Endothelial cell (in vitro differentiated cells): ENCODE measurements around the gene SNAPC3. TPM values are rescaled to one million over a fixed set of nuclear protein-coding genes. Genes with fewer than 3 reads are reported as not detected.

Source experiments
- DNase-seq: peaks from one replicate; pipeline ENCODE4 v3.0.0; 2021; ENCODE audit warnings: low spot score
- H3K27ac Mint-ChIP-seq: one replicate; pipeline ENCODE4 v1.8.0; 2021; ENCODE audit warnings: mixed read lengths, inconsistent platforms; ENCODE audit not compliant: unreplicated experiment
- H3K27me3 Mint-ChIP-seq: one replicate; pipeline ENCODE4 v1.8.0; 2021; ENCODE audit warnings: mild to moderate bottlenecking, moderate library complexity, mixed read lengths, inconsistent platforms; ENCODE audit not compliant: unreplicated experiment
- H3K36me3 Mint-ChIP-seq: one replicate; pipeline ENCODE4 v1.8.0; 2021; ENCODE audit warnings: mild to moderate bottlenecking, low read depth, mixed read lengths, inconsistent platforms; ENCODE audit not compliant: unreplicated experiment
- H3K4me1 Mint-ChIP-seq: one replicate; pipeline ENCODE4 v1.8.0; 2021; ENCODE audit warnings: mild to moderate bottlenecking, mixed read lengths, inconsistent platforms; ENCODE audit not compliant: unreplicated experiment
- H3K4me3 Mint-ChIP-seq: one replicate; pipeline ENCODE4 v1.8.0; 2021; ENCODE audit warnings: mild to moderate bottlenecking, mixed read lengths, inconsistent platforms; ENCODE audit not compliant: unreplicated experiment
- H3K9me3 Mint-ChIP-seq: one replicate; pipeline ENCODE4 v1.8.0; 2021; ENCODE audit warnings: mixed read lengths, inconsistent platforms; ENCODE audit not compliant: unreplicated experiment
- total RNA-seq: library from RNA; stranded (reverse); fragmentation: NEBNext Ultra II Directional; extraction: Animal tissue kit (Norgen Biotek cat#: 25700); gene quantifications from one replicate; pipeline ENCODE4 v1.2.1, GENCODE V29; 2021; ENCODE audit not compliant: unreplicated experiment
- TF ChIP-seq, protein P1 (sequence below): fragments of 200-600 bp; sonication (generic); IDR thresholded peaks from one replicate; pipeline ENCODE4 v1.5.0; 2021; ENCODE audit warnings: antibody characterized with exemption; ENCODE audit not compliant: unreplicated experiment

The SNAPC3 gene
- total RNA-seq, 1 donor from 2014 or later = 31.8 TPM

DNA sequence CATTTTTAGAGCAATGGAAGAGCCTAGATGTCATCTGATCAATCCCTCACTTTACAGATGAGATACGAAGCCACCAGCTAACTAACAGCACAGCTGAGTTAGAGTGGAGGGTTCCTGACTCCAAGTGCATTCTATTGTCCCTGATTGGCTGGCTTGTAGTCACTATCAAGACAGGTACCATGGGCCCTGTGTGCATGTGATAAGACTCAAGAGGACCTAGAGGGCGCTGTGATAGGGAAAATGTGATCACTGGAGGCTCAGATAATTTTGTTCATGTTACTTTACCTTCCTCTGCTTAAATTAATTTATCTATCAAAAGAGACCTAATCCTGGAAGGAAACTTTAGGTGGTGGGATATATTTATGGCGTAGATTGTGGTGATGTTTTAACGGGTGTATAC, 19.5 kb upstream of the SNAPC3 start:
- H3K36me3 Mint-ChIP-seq = peaks cover 10% of the 10 kb centered on the region
- H3K27me3 Mint-ChIP-seq = no peaks in the 10 kb centered on the region
- TF ChIP-seq, protein P1, sequence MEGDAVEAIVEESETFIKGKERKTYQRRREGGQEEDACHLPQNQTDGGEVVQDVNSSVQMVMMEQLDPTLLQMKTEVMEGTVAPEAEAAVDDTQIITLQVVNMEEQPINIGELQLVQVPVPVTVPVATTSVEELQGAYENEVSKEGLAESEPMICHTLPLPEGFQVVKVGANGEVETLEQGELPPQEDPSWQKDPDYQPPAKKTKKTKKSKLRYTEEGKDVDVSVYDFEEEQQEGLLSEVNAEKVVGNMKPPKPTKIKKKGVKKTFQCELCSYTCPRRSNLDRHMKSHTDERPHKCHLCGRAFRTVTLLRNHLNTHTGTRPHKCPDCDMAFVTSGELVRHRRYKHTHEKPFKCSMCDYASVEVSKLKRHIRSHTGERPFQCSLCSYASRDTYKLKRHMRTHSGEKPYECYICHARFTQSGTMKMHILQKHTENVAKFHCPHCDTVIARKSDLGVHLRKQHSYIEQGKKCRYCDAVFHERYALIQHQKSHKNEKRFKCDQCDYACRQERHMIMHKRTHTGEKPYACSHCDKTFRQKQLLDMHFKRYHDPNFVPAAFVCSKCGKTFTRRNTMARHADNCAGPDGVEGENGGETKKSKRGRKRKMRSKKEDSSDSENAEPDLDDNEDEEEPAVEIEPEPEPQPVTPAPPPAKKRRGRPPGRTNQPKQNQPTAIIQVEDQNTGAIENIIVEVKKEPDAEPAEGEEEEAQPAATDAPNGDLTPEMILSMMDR = no peak
- H3K27ac Mint-ChIP-seq = no peak overlapping the region
- H3K4me3 Mint-ChIP-seq = no peak overlapping the region
- H3K4me1 Mint-ChIP-seq = no peaks in the 10 kb centered on the region
- no peak for DNase-seq
- peaks cover 9% of the 10 kb centered on the region for H3K9me3 Mint-ChIP-seq

DNA sequence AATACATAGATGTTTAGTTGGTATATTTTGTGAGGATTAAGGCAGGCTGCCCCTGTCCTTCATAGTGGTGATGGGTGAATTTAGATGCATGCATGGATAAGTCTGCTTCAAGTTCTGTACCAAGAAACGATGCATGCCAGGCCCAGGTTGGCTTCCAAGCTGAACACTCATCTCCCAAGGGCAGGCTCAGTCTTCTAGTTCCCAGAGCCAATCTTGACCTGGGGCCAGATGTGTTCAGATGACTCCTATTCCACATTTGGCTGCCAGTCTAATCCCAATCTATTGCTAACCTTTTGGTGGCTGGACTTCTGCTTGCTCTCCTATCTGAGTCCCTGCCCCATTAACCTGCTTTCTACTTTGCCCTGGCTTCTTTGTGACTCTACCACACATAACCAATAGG, 18.5 kb upstream of the SNAPC3 start:
- Mint-ChIP-seq H3K27ac (no peak overlapping the region), H3K4me3 (no peak overlapping the region), H3K27me3 (no peaks in the 10 kb centered on the region), H3K36me3 (peaks cover 10% of the 10 kb centered on the region), H3K9me3 (peaks cover 9% of the 10 kb centered on the region), H3K4me1 (no peaks in the 10 kb centered on the region)
- no peak for DNase-seq
- TF ChIP-seq, protein P1 = no peak

DNA sequence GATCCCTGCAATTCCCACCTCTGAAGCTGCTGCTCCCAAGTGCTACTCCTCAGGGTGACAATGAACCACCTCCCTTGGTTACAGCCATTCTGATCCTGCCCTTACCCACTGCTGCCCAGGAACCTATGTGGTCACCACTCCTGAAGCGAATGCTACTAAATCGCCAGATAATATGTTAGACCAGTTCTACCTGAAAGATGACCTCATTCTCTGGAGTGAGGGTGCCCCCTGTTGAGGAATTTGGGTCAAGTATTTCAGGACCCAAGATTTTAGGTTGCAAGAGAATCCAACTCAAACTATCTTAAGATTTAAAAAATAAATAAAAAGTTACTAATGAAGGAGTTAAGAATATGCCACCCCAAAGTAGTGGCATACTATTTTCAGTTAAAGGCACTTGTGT, 5.8 kb upstream of the SNAPC3 start:
- H3K36me3 Mint-ChIP-seq = no peaks in the 10 kb centered on the region
- TF ChIP-seq, protein P1 = peak; percentile 48

DNA sequence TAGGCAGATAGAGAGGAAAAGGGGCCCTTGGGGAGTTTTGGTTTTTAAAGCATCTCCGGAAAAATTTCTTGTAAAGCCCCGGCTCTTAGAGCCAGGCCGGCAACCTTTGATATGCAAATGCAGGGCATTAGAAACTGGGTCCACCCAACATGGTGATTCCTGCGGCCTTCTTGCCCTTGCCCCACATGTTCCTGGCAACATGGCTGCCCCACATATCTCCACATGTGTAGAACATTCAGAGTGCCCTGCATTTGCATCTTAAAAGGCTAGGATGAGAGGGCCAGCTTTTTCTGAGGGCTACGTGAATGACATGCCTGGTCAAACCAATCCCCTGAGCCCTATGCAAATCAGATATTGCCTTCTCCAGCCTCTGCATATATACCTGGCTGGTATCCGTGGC, 5.0 kb upstream of the SNAPC3 start:
- TF ChIP-seq, protein P1 = no peak
- H3K4me3 Mint-ChIP-seq = no peak overlapping the region
- no peak overlapping the region for H3K27ac Mint-ChIP-seq
- no peak for DNase-seq
- peaks cover 6% of the 10 kb centered on the region for H3K4me1 Mint-ChIP-seq
- H3K36me3 Mint-ChIP-seq = no peaks in the 10 kb centered on the region
- no peaks in the 10 kb centered on the region for H3K27me3 Mint-ChIP-seq
- no peaks in the 10 kb centered on the region for H3K9me3 Mint-ChIP-seq

More for the DNA sequence above, 5.8 kb upstream of the SNAPC3 start:
- Mint-ChIP-seq H3K27ac (no peak overlapping the region), H3K9me3 (no peaks in the 10 kb centered on the region), H3K4me3 (no peak overlapping the region), H3K4me1 (peaks cover 6% of the 10 kb centered on the region), H3K27me3 (no peaks in the 10 kb centered on the region)
- peak; percentile 47 for DNase-seq

DNA sequence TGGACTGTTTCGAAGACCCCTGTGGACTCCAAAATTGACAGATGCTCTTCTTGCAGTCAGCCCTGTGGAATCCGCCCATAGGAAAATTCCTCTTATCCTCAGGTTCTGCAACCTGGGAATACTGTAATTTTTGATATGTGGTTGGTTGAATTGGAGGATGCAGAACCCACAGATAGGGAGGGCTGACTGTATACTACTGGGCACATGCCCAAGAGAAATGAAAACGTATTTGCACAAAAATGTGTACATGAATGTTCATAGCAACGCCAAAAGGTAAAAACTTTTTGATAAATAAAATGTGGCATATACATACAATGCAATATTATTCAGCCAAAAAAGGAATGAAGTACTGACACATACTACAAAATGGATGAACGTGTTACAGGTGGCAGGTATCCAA, 1.9 kb upstream of the SNAPC3 start:
- Mint-ChIP-seq H3K27ac (peak overlapping the region; percentile 66), H3K4me3 (no peak overlapping the region), H3K36me3 (peaks cover 8% of the 10 kb centered on the region), H3K9me3 (no peaks in the 10 kb centered on the region), H3K4me1 (peaks cover 15% of the 10 kb centered on the region), H3K27me3 (peaks cover 3% of the 10 kb centered on the region)
- TF ChIP-seq, protein P1 = no peak
- no peak for DNase-seq
